ENCODE data around the gene DST.

GRCh38 chr6:56608332-56608731 is 34.4 kb downstream of the DST start:
- TF ChIP-seq SUZ12 (IDR thresholded peaks at IDR 0.05; ENCODE audit: extremely low read depth, insufficient read depth, insufficient read length) (no peak), ZNF274 (IDR thresholded peaks at IDR 0.05; ENCODE audit: low read depth, low read length) (no peak), YY1 (IDR thresholded peaks at IDR 0.05; ENCODE audit: insufficient read depth, insufficient read length) (no peak)

Data from NT2/D1 (cell line).